CMK (cell line): ENCODE measurements around the gene KRTAP25-1.

ENCODE experiments used
- DNase-seq: peaks from one replicate; pipeline ENCODE4 v3.0.0-alpha.2; 2010; ENCODE audit warnings: low read depth

KRTAP25-1 gene

GRCh38 chr21:30248844-30249243 is 40.5 kb downstream of the KRTAP25-1 start:
- no peak for DNase-seq

GRCh38 chr21:30245061-30245460 is 44.3 kb downstream of the KRTAP25-1 start:
- no peak for DNase-seq

GRCh38 chr21:30243691-30244090 is 45.6 kb downstream of the KRTAP25-1 start:
- no peak for DNase-seq

- no peak for DNase-seq
Measured at GRCh38 chr21:30240661-30241060, 48.7 kb downstream of the KRTAP25-1 start.
